Endothelial cell of umbilical vein (primary cell): Measurements from ENCODE around the gene TIMM8B. TPM values are rescaled to one million over a fixed set of nuclear protein-coding genes. Genes with fewer than 3 reads are reported as not detected.

Experiments used
- BruUV-seq: library from RNA; stranded (reverse); fragments of 400-500 nt; replicated peaks from 2 replicates; lab custom pipeline; 2021; lab: Mats Ljungman, UMichigan
- CTCF ChIA-PET: fragments of 300-600, 350-600 bp; sonication (Branson Sonifier 250); formaldehyde crosslinking; loops from one replicate; lab custom pipeline; 2021; ENCODE audit warnings: antibody characterized with exemption, inconsistent platforms; lab: Charles Lee
- POLR2A ChIA-PET: fragments of 300-600, 350-600 bp; sonication (Branson Sonifier 250); formaldehyde crosslinking; loops from one replicate; lab custom pipeline; 2021; ENCODE audit warnings: antibody characterized with exemption, inconsistent platforms; lab: Charles Lee
- DNase-seq: peaks from one replicate; pipeline ENCODE4 v3.0.0-alpha.2; 2011; ENCODE audit warnings: low read depth, low spot score
- FAIRE-seq: peaks from 2 replicates; lab custom pipeline; 2011; peaks lifted over from hg19 to GRCh38; lab: Jason Lieb, UNC
- H2AFZ ChIP-seq: 2 replicates; pipeline ENCODE4 v1.6.0; 2012; ENCODE audit warnings: low read depth, low read length, control low read depth, inconsistent platforms
- H3K27ac ChIP-seq: 2 replicates; pipeline ENCODE4 v1.5.1; 2011; ENCODE audit warnings: low read depth, mild to moderate bottlenecking, control low read depth, low read length, moderate library complexity; ENCODE audit not compliant: insufficient read depth
- H3K27me3 ChIP-seq, 2 experiments: 2 replicates each; pipeline versions ENCODE4 v1.6.0 to v1.6.1; 2011; ENCODE audit warnings: low read length in 2 of 2, mixed read lengths in 1 of 2; ENCODE audit not compliant: control insufficient read depth in 2 of 2, insufficient read depth in 2 of 2
- H3K36me3 ChIP-seq, 2 experiments: 2 replicates in 1 of 2; 3 replicates in 1 of 2; pipeline ENCODE4 v1.5.1; 2011; ENCODE audit warnings: low read length in 2 of 2, mild to moderate bottlenecking in 1 of 2, moderate library complexity in 1 of 2; ENCODE audit not compliant: control insufficient read depth in 2 of 2, insufficient read depth in 2 of 2; ENCODE audit errors: extremely low read depth in 1 of 2
- H3K4me1 ChIP-seq: 3 replicates; pipeline ENCODE4 v1.5.1; 2011; ENCODE audit warnings: mild to moderate bottlenecking, low read length; ENCODE audit not compliant: control insufficient read depth, insufficient read depth; ENCODE audit errors: extremely low read depth
- H3K4me2 ChIP-seq: 2 replicates; pipeline ENCODE4 v1.6.1; 2011; ENCODE audit warnings: low read length, control low read depth, mixed read lengths; ENCODE audit not compliant: insufficient read depth
- H3K4me3 ChIP-seq, 3 experiments: fragments of 200-600 bp in 1 of 3; sonication (generic), shearing (Covaris generic) in 1 of 3; replicated peaks in 1 of 3; 2 replicates each; pipeline ENCODE4 v1.5.1; 2011 to 2016; ENCODE audit warnings: control low read depth in 3 of 3, low read length in 3 of 3, mild to moderate bottlenecking in 2 of 3, inconsistent platforms in 1 of 3, low read depth in 1 of 3, moderate library complexity in 1 of 3; ENCODE audit not compliant: insufficient read depth in 1 of 3
- H3K79me2 ChIP-seq: 2 replicates; pipeline ENCODE4 v1.6.0; 2012; ENCODE audit warnings: low read length, inconsistent platforms; ENCODE audit not compliant: control insufficient read depth, insufficient read depth
- H3K9ac ChIP-seq: replicated peaks from 2 replicates; pipeline ENCODE3; 2011; ENCODE audit warnings: low read length, control low read depth; ENCODE audit not compliant: insufficient read depth; ENCODE audit errors: extremely low read depth
- H3K9me1 ChIP-seq: replicated peaks from 3 replicates; pipeline ENCODE4 v1.6.0; 2011; ENCODE audit warnings: mild to moderate bottlenecking, low read length; ENCODE audit not compliant: control insufficient read depth, insufficient read depth; ENCODE audit errors: extremely low read depth
- H3K9me3 ChIP-seq: replicated peaks from 2 replicates; pipeline ENCODE4 v1.5.1; 2012; ENCODE audit warnings: low read length, inconsistent platforms; ENCODE audit not compliant: control insufficient read depth, insufficient read depth
- H4K20me1 ChIP-seq: replicated peaks from 2 replicates; pipeline ENCODE3; 2011; ENCODE audit warnings: mild to moderate bottlenecking, low read length; ENCODE audit not compliant: control insufficient read depth, insufficient read depth; ENCODE audit errors: extremely low read depth
- EZH2 ChIP-seq: IDR thresholded peaks from 2 replicates; pipeline ENCODE4 v1.6.1; 2012; ENCODE audit warnings: borderline replicate concordance, low read depth, mild to moderate bottlenecking, moderate library complexity, low read length, inconsistent platforms; ENCODE audit not compliant: severe bottlenecking
- FOS ChIP-seq: IDR thresholded peaks from 2 replicates; pipeline ENCODE4 v1.6.1; 2011; ENCODE audit warnings: mild to moderate bottlenecking, low read length, moderate library complexity, borderline replicate concordance; ENCODE audit not compliant: insufficient read depth
- GATA2 ChIP-seq: IDR thresholded peaks from 2 replicates; pipeline ENCODE4 v1.7.0; 2011; ENCODE audit warnings: low read depth, mild to moderate bottlenecking, moderate library complexity, mixed read lengths, low read length; ENCODE audit not compliant: insufficient read length, insufficient read depth
- JUN ChIP-seq: IDR thresholded peaks from 2 replicates; pipeline ENCODE4 v1.6.1; 2011; ENCODE audit warnings: borderline replicate concordance, low read depth; ENCODE audit not compliant: insufficient read length, insufficient read depth
- MYC ChIP-seq: IDR thresholded peaks from one replicate; pipeline ENCODE4 v1.6.1; 2011; ENCODE audit warnings: mild to moderate bottlenecking, low read depth, low read length
- POLR2A ChIP-seq: IDR thresholded peaks from 2 replicates; pipeline ENCODE4 v1.6.1; 2012; ENCODE audit warnings: low read depth, mild to moderate bottlenecking, control low read depth, low read length
- POLR2AphosphoS5 ChIP-seq: IDR thresholded peaks from 2 replicates; pipeline ENCODE4 v1.6.1; 2012; ENCODE audit warnings: low read depth, mild to moderate bottlenecking, control low read depth, low read length, moderate library complexity; ENCODE audit not compliant: insufficient read depth
- dilution Hi-C: fragments of 300-500 bp; cut with MboI; formaldehyde crosslinking; loops from one replicate; pipeline ENCODE4 v1.15.0; 2019; ENCODE audit warnings: low sequenced_read_pairs; ENCODE audit not compliant: extremely low pct_ligation_motif_present
- intact Hi-C: fragments of 100-400 bp; cut with micrococcal nuclease; formaldehyde crosslinking; loops from one replicate; pipeline ENCODE4 v1.10.0; 2022
- polyA plus RNA-seq, 4 experiments: library from polyadenylated mRNA; depleted of rRNA in 3 of 4; stranded (reverse) in 3 of 4; unstranded in 1 of 4; fragments of >200 nt; gene quantifications; 2 replicates each; pipeline versions ENCODE4 v1.2.1 to v1.2.3, GENCODE V29; 2011 to 2012; ENCODE audit warnings: missing spikeins in 1 of 4
- total RNA-seq: library from RNA; stranded (reverse); gene quantifications from 2 replicates; pipeline ENCODE4 v1.2.3, GENCODE V29; 2021
- TF ChIP-seq, protein P1 (sequence below), 2 donors: IDR thresholded peaks; 1 replicate in 1 of 2; 2 replicates in 1 of 2; pipeline ENCODE4 v1.5.1; 2011; ENCODE audit warnings: low read length in 2 of 2, mild to moderate bottlenecking in 2 of 2, moderate library complexity in 2 of 2, control low read depth in 1 of 2, inconsistent platforms in 1 of 2, low read depth in 1 of 2; ENCODE audit not compliant: insufficient read depth in 1 of 2; ENCODE audit errors: extremely low read depth in 1 of 2
- TF ChIP-seq, protein P2 (sequence below): IDR thresholded peaks from 2 replicates; pipeline ENCODE4 v1.6.1; 2011; ENCODE audit not compliant: insufficient read depth, insufficient read length

The TIMM8B gene
- total and polyA plus RNA-seq, 2 donors (not counting 3 experiments of a cell fraction or from before 2014, with no cell fraction given) = 77.0 to 110 TPM

DNA sequence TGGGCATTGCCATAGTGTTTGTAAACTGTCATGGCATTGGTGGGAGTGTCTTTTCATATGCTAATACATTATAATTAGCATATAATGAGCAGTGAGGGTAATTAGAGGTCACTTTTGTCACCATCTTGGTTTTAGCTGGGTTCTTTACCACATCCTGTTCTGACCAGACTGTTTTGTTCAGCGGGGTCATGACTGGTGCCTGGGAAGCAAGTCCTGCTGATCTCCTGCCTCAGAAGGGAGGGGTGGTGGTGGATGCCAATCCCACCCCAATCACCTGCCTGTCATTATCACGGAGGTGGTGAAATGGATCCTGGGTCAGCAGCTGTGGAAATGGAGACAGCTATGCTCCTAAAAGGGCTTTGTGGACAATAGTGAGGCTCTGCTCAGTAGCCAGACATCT, 46.2 kb upstream of the TIMM8B start:
- no peaks in the 10 kb centered on the region for H4K20me1 ChIP-seq
- H3K4me1 ChIP-seq = peaks cover 10% of the 10 kb centered on the region
- H3K9ac ChIP-seq = no peak overlapping the region
- no peak for TF ChIP-seq FOS
- TF ChIP-seq JUN = no peak
- no peak for TF ChIP-seq POLR2A
- TF ChIP-seq MYC = no peak
- TF ChIP-seq, protein P1, sequence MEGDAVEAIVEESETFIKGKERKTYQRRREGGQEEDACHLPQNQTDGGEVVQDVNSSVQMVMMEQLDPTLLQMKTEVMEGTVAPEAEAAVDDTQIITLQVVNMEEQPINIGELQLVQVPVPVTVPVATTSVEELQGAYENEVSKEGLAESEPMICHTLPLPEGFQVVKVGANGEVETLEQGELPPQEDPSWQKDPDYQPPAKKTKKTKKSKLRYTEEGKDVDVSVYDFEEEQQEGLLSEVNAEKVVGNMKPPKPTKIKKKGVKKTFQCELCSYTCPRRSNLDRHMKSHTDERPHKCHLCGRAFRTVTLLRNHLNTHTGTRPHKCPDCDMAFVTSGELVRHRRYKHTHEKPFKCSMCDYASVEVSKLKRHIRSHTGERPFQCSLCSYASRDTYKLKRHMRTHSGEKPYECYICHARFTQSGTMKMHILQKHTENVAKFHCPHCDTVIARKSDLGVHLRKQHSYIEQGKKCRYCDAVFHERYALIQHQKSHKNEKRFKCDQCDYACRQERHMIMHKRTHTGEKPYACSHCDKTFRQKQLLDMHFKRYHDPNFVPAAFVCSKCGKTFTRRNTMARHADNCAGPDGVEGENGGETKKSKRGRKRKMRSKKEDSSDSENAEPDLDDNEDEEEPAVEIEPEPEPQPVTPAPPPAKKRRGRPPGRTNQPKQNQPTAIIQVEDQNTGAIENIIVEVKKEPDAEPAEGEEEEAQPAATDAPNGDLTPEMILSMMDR (IDR thresholded peaks at IDR 0.05; ENCODE audit: extremely low read depth in 1 of 2, insufficient read depth in 1 of 2, low read depth in 1 of 2, low read length in 2 of 2) = no peak
- TF ChIP-seq GATA2 = no peak
- TF ChIP-seq POLR2AphosphoS5 = no peak
- TF ChIP-seq, protein P2, sequence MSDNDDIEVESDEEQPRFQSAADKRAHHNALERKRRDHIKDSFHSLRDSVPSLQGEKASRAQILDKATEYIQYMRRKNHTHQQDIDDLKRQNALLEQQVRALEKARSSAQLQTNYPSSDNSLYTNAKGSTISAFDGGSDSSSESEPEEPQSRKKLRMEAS = no peak
- TF ChIP-seq EZH2 = no peak
- H3K79me2 ChIP-seq = no peaks in the 10 kb centered on the region
- no peak overlapping the region for H3K4me2 ChIP-seq
- dilution Hi-C loops (no loop called here), intact Hi-C loops (no loop called here)
- DNase-seq = no peak
- H3K27me3 ChIP-seq = no peaks in the 10 kb centered on the region
- no peak for FAIRE-seq
- CTCF ChIA-PET = interaction anchor here (1.0 to 2.8 kb wide), 3 partner anchors 19 to 43 kb away, joined by 3 to 9 read pairs (median 3); partner anchors contain the start of gene BCO2
- no peak overlapping the region for H3K4me3 ChIP-seq
- POLR2A ChIA-PET = no interaction called here
- no TSS peak for BruUV-seq
- no peak overlapping the region for H3K27ac ChIP-seq
- no peak overlapping the region for H2AFZ ChIP-seq
- H3K9me3 ChIP-seq = no peaks in the 10 kb centered on the region
- no peaks in the 10 kb centered on the region for H3K9me1 ChIP-seq
- H3K36me3 ChIP-seq = no peaks in the 10 kb centered on the region
